ENCODE measurements around the gene PFKFB1. TPM values are rescaled to one million over a fixed set of nuclear protein-coding genes. Genes with fewer than 3 reads are reported as not detected.

Gene PFKFB1
- polyA plus RNA-seq, 10 donors: 0.18 to 1.7 (median 0.72) TPM

DNA sequence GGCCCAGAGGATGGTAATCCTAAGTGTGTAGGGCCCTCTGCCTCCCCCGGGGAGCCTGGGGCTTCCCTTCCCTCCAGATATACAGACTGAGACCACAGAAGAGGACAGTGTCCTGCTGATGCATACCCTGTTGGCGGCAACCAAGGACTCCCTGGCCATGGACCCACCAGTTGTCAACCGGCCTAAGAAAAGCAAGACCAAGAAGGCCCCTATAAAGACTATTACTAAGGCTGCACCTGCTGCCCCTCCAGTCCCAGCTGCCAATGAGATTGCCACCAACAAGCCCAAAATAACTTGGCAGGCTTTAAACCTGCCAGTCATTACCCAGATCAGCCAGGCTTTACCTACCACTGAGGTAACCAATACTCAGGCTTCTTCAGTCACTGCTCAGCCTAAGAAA lies 71.4 kb downstream of the PFKFB1 start:
- peak in 2 of 3 donors; percentile 9 for DNase-seq

DNA sequence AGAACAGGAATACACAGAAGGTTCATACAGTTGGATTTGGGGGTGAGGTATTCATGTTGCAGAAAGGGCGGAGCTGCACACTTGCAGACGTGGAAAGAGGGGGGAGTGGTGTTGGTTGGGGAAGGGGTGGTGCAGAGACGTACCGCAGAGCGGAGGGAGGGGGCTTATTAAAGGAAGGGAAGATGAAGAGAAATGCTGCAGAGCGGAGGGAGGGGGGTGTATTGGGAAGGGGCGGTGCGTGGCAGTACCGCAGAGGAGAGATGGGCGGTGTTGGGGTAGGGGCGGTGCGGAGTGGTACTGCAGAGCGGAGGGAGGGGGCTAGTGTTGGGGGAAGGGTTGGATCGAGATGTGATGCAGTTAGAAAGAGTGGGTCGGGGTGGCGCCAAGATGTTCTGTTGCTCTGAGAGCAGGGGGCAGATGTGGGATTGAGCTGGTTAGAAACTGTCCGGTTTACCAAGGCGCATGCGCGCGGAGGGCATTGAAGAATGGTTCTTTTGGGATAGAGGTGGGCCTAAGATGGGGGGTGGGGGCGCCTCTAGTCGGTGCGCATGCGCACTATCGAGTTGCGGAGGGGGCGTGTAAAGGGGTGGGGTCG lies 72.5 kb downstream of the PFKFB1 start:
- peak; percentile 73 to 91 (median 84) for DNase-seq

DNA sequence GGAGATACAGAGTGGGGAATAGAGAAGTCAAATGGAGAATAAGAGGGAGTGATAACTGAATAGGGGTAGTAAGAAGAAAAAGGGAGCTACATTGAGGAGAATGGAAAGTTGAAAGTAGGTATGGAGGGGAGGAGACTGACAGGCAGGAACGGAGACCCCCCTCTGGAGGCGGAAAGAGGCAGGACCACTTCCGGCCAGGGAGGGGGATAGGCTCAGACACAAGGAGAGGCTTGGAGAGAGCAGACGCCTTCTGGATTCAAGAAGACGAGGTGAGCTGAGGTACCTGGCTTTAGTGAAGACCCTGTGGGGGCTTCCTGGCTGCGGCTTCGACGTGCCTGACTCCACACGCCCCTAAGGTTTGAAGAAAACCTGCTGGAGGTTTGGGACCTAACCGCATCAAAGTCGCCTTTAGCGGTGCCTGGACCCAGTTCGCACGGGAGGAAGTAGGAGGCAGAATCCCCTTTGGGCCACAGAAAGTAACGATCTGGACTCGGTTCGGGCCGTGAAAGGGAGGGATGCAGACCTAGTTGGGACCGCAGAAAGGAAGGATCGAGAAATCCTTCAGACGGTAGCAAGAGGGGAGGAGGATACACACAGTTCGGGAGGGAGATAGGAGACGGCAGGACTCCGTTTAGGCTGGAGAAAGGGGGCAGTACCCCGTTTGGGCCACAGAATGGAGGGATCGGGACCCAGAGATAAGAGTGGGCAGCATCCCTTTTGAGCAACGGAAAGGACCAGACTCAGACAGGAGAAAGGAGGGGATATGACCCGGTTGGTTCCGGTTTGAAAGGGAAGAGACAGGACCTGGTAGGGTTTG lies 73.2 kb downstream of the PFKFB1 start, which contains the start of gene TRO:
Gene TRO, plus strand, starts transcription at position 215 of the 817 bp plus-strand sequence. CDS start 1,423 bp downstream, outside the sequence.
- peak; percentile 25 to 79 (median 56) for DNase-seq

DNA sequence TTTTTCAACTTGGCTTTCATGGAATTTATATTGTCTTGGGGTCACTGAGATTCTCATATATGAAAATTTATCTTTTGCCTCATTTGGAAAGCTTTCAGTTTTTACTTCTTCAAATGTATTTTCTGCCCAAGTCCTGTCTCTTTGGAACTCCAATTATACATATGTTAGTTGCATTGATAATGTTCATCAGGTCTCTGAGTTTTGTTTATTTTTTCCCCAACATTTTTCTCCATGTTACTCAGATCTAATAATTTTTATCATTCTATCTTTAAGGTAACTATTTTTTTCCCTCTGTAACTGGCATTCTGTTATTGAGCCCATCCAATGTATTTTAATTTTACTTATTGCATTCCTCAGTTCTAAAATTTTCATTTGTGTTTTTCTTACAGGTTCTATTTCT lies 84.0 kb downstream of the PFKFB1 start:
- DNase-seq: no peak

DNA sequence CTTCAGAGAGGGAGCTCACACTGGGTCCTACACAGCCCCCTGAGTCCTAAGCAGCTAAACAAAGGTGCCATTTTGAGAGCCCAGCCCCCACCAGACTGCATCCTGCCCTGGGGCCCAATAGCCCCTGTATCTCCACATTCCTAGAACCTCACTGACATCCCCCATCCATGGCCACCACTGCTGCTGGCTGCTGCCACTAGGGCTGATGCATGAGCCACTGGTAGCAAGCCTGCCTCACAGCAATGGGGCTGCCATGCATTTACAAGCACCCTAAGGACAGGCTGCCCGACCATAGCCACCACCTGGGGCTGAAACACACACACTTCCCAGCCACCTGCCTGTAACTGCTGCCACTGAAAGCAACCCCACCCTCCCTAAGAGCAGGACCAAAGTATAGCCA lies 99.8 kb downstream of the PFKFB1 start:
- no peak for DNase-seq

DNA sequence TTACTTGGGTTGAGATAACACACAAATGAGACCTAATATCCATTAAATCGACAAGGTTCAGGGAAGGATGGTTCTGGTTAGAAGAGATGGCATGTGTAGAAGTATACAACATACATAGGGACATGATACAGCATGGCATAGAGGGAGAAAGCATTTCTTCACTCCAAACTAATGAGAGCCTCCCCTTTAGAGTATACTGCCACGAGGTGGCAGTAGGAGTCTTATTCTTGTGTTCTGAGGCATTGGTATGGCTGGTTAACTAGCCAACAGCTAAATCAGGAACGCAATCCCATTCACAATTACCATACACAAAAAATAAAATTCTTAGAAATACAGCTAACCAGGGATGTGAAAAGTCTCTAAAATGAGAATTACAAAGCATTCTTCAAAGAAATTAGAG lies 102.4 kb downstream of the PFKFB1 start:
- DNase-seq: peak in 2 of 3 donors; percentile 8 to 11

DNA sequence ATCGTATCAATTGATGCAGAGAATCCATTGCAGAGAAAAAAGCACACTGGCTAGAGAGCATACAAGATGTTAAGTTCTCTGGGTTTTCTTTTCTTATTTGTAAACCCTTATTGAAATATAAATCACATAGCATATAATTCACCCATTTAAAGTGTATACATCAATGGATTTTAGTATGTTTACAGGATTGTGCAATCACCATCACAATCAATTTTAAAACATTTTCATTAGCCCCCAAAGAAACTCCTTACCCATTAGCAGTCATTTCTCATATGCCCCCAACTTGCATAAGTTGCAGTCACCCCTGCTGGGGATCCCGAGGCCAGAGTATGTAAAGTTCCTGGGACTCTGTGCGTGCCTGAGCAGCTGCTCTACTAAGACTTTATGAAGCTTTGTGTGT lies 108.2 kb downstream of the PFKFB1 start:
- no peak for DNase-seq

Other genes starting within 250 kb of the PFKFB1 start
- gene ITIH6, start 195.9 kb downstream of the PFKFB1 start, polyA plus RNA-seq (ENCODE audit: insufficient read length in 10 of 10): 1 to 10 TPM in 3 of 10 donors, under 1 TPM in 7; 0.58 to 1.4 (median 0.86) TPM
- 1,000 to 10,000 TPM in 1 of 10 donors, 100 to 1,000 TPM in 9; 791 to 1,000 (median 915) TPM for gene MAGED2, start 186.4 kb downstream of the PFKFB1 start, polyA plus RNA-seq (ENCODE audit: insufficient read length in 10 of 10)
- 100 to 1,000 TPM in 5 of 10 donors, 10 to 100 TPM in 5; 87.0 to 147 (median 111) TPM for gene TRO, start 73.4 kb downstream of the PFKFB1 start, polyA plus RNA-seq (ENCODE audit: insufficient read length in 10 of 10)
- 10 to 100 TPM in 2 of 10 donors, 1 to 10 TPM in 8; 7.3 to 11.9 (median 9.7) TPM for gene APEX2, start 6.2 kb upstream of the PFKFB1 start, polyA plus RNA-seq (ENCODE audit: insufficient read length in 10 of 10)
- 100 to 1,000 TPM in 1 of 10 donors, 10 to 100 TPM in 9; 19.2 to 181 (median 34.3) TPM for gene ALAS2, start 36.8 kb upstream of the PFKFB1 start, polyA plus RNA-seq (ENCODE audit: insufficient read length in 10 of 10)
- under 1 TPM in 4 of 10 donors, not detected in 6; 0.33 to 0.95 (median 0.53) TPM for gene PAGE2B, start 80.8 kb upstream of the PFKFB1 start, polyA plus RNA-seq (ENCODE audit: insufficient read length in 10 of 10)
- not detected for gene PAGE2, start 94.8 kb upstream of the PFKFB1 start, polyA plus RNA-seq (ENCODE audit: insufficient read length in 10 of 10)
- gene PAGE5, start 226.2 kb upstream of the PFKFB1 start, polyA plus RNA-seq (ENCODE audit: insufficient read length in 10 of 10): not detected

All from muscle of back (tissue), 11 donors.